K562 (cell line): ENCODE measurements around the gene TSSK2. TPM values are rescaled to one million over a fixed set of nuclear protein-coding genes. Genes with fewer than 3 reads are reported as not detected.

Source experiments
- ATAC-seq: fragments of 200-7000 bp; cut with Tn5 transposase; 3 replicates; pipeline ENCODE4 v1.9.1; 2020; ENCODE audit warnings: moderate library complexity
- BruUV-seq: library from RNA; stranded (reverse); fragments of 400-500 nt; replicated peaks from 2 replicates; lab custom pipeline; 2021; lab: Mats Ljungman, UMichigan
- CTCF ChIA-PET: fragments of 300-600 bp; formaldehyde crosslinking; extraction: SDS; loops from one replicate; lab custom pipeline; 2021; ENCODE audit warnings: low intra/inter-chr PET ratio; lab: Yijun Ruan, JAX
- POLR2A ChIA-PET: fragments of 300-600, 350-650 bp; sonication (Branson Sonifier 250); formaldehyde crosslinking; extraction: SDS; loops from one replicate; lab custom pipeline; 2021; ENCODE audit warnings: antibody characterized with exemption, inconsistent platforms; lab: Yijun Ruan, JAX
- DNase-seq, 4 experiments: peaks; one replicate each; pipeline versions ENCODE4 v3.0.0 to v3.0.0-alpha.2; 2011 to 2018; ENCODE audit warnings: low spot score in 3 of 4, mixed read lengths in 3 of 4; ENCODE audit errors: extremely low read depth in 1 of 4
- FAIRE-seq: peaks from 2 replicates; lab custom pipeline; 2011; peaks lifted over from hg19 to GRCh38; lab: Jason Lieb, UNC
- H2AFZ ChIP-seq: 2 replicates; pipeline ENCODE4 v1.6.0; 2011; ENCODE audit warnings: low read depth, low read length, control low read depth, inconsistent platforms
- H3K27ac ChIP-seq: fragments of 200-600 bp; 3 replicates; pipeline ENCODE4 v1.8.0; 2011; ENCODE audit warnings: low read depth, mild to moderate bottlenecking, control low read depth, inconsistent platforms, low read length, moderate library complexity, mixed read lengths; ENCODE audit errors: extremely low read depth
- H3K27me3 ChIP-seq, 2 experiments: fragments of 300-600 bp in 1 of 2; 2 replicates in 1 of 2; 3 replicates in 1 of 2; pipeline versions ENCODE4 v1.6.0 to v1.8.0; 2011; ENCODE audit warnings: inconsistent platforms in 2 of 2, low read length in 2 of 2, mild to moderate bottlenecking in 1 of 2, mixed read lengths in 1 of 2, moderate library complexity in 1 of 2; ENCODE audit not compliant: control insufficient read depth in 2 of 2, insufficient read depth in 2 of 2
- H3K36me3 ChIP-seq: fragments of 300-600 bp; 3 replicates; pipeline ENCODE4 v1.8.0; 2011; ENCODE audit warnings: mild to moderate bottlenecking, low read length, inconsistent platforms; ENCODE audit not compliant: control insufficient read depth, insufficient read depth
- H3K4me1 ChIP-seq, 2 experiments: fragments of 200-600 bp in 1 of 2; replicated peaks in 1 of 2; 2 replicates in 1 of 2; 3 replicates in 1 of 2; pipeline versions ENCODE4 v1.5.1 to v1.8.0; 2011; ENCODE audit warnings: inconsistent platforms in 2 of 2, low read length in 2 of 2, mild to moderate bottlenecking in 1 of 2, mixed read lengths in 1 of 2, moderate library complexity in 1 of 2; ENCODE audit not compliant: control insufficient read depth in 2 of 2, insufficient read depth in 2 of 2
- H3K4me2 ChIP-seq: 2 replicates; pipeline ENCODE4 v1.6.1; 2011; ENCODE audit warnings: low read length, control low read depth, inconsistent platforms, mixed read lengths; ENCODE audit not compliant: insufficient read depth
- H3K4me3 ChIP-seq: fragments of 200-600 bp; sonication (generic), shearing (Covaris generic); 2 replicates; pipeline ENCODE4 v1.5.1; 2016; ENCODE audit warnings: control low read depth, inconsistent platforms
- H3K79me2 ChIP-seq: fragments of 200-600 bp; 3 replicates; pipeline ENCODE4 v1.8.0; 2011; ENCODE audit warnings: low read length, inconsistent platforms; ENCODE audit not compliant: control insufficient read depth, insufficient read depth
- H3K9ac ChIP-seq, 2 experiments: 2 replicates each; pipeline versions ENCODE4 v1.6.0 to v1.6.1; 2011; ENCODE audit warnings: low read depth in 2 of 2, low read length in 2 of 2, control low read depth in 1 of 2, inconsistent platforms in 1 of 2, mild to moderate bottlenecking in 1 of 2, mixed read lengths in 1 of 2; ENCODE audit not compliant: insufficient read depth in 1 of 2
- H3K9me1 ChIP-seq: one replicate; pipeline ENCODE4 v1.6.0; 2011; ENCODE audit warnings: inconsistent platforms, mild to moderate bottlenecking, low read length, moderate library complexity; ENCODE audit not compliant: control insufficient read depth, insufficient read depth
- H3K9me3 ChIP-seq: replicated peaks from 2 replicates; pipeline ENCODE4 v1.5.1; 2011; ENCODE audit warnings: low read depth, low read length, inconsistent platforms; ENCODE audit not compliant: control insufficient read depth, insufficient read depth
- H4K20me1 ChIP-seq: replicated peaks from 2 replicates; pipeline ENCODE4 v1.6.1; 2011; ENCODE audit warnings: low read length, inconsistent platforms, mixed read lengths; ENCODE audit not compliant: control insufficient read depth, insufficient read depth
- ZFP91 ChIP-seq: sonication (generic); formaldehyde crosslinking; IDR thresholded peaks from 2 replicates; pipeline ENCODE4 v1.8.0; 2022; ENCODE audit warnings: mild to moderate bottlenecking, missing genetic modification reagents
- ZNF696 ChIP-seq: fragments of 250-450 bp; sonication (Bioruptor Pico); conservative IDR thresholded peaks from 2 replicates; pipeline ENCODE4 v1.4.0; 2020; ENCODE audit warnings: mild to moderate bottlenecking, moderate library complexity
- WGBS: fragments of 100-300 bp; shearing (Covaris generic); methylation state at CpG from one replicate; pipeline ENCODE4 v1.1.6; 2016; ENCODE audit warnings: low coverage, mixed read lengths; ENCODE audit not compliant: insufficient coverage; ENCODE audit errors: missing lambda C conversion rate; 5-methylcytosine and 5-hydroxymethylcytosine counted together
- in situ Hi-C: fragments of 300-500 bp; cut with MboI; formaldehyde crosslinking; loops from 4 replicates; pipeline ENCODE4 v1.15.0; 2018; ENCODE audit warnings: inconsistent platforms, mixed read lengths
- intact Hi-C: fragments of 100-400 bp; cut with micrococcal nuclease; formaldehyde crosslinking; loops from 2 replicates; pipeline ENCODE4 v1.14.2; 2022
- polyA plus RNA-seq, 8 experiments: library from polyadenylated mRNA; depleted of rRNA in 4 of 8; stranded (reverse) in 5 of 8; unstranded in 3 of 8; fragments of >200 nt; fragmentation: Nextera tagmentation in 2 of 8; fragmentation: Illumina TruSeq in 1 of 8; extraction: Ambion mirVana in 2 of 8; extraction: Trizol in 1 of 8; gene quantifications; 2 replicates each; pipeline versions ENCODE4 v1.2.1 to v1.2.3, GENCODE V29; 2011 to 2014; ENCODE audit warnings: inconsistent platforms in 1 of 8, missing spikeins in 1 of 8
- total RNA-seq, 7 experiments: library from RNA; depleted of rRNA in 6 of 7; stranded (reverse); fragments of >200 nt in 6 of 7; fragmentation: Illumina TruSeq in 2 of 7; extraction: Trizol in 2 of 7; gene quantifications; 2 replicates each; pipeline versions ENCODE4 v1.2.1 to v1.2.3, GENCODE V29; 2011 to 2021; ENCODE audit warnings: low replicate concordance in 1 of 7
- TF ChIP-seq, protein P1 (sequence below), 2 experiments: fragments of 450-650 bp in 1 of 2; sonication (generic) in 1 of 2; formaldehyde crosslinking in 1 of 2; IDR thresholded peaks in 1 of 2; conservative IDR thresholded peaks in 1 of 2; 2 replicates each; pipeline versions ENCODE4 v1.6.1 to v1.8.1; 2016 to 2023; ENCODE audit warnings: mild to moderate bottlenecking in 2 of 2, moderate library complexity in 2 of 2, inconsistent platforms in 1 of 2, missing genetic modification reagents in 1 of 2

The TSSK2 gene
- total and polyA plus RNA-seq, 9 of the 15 experiments (the other 6 are each of a cell fraction or from before 2014, with no cell fraction given), result 0.04 TPM; not detected in 8

GRCh38 chr22:19105456-19105855, 25.7 kb upstream of the TSSK2 start:
- BruUV-seq, result no TSS peak
- no peaks in the 10 kb centered on the region for H3K9me3 ChIP-seq
- H3K36me3 ChIP-seq, result peaks cover 42% of the 10 kb centered on the region
- H3K4me2 ChIP-seq, result no peak overlapping the region
- no peak for DNase-seq
- no peak for ATAC-seq
- POLR2A ChIA-PET, result interaction anchor here (0.6 to 6.0 kb wide), 2 partner anchors 13 to 1661 kb away, joined by 5 to 67 read pairs; partner anchors contain the start of gene DGCR2
- peaks cover 28 to 32% of the 10 kb centered on the region in 2 experiments for H3K4me1 ChIP-seq
- no peak overlapping the region for H3K27ac ChIP-seq
- no peak overlapping the region for H2AFZ ChIP-seq
- no peak for FAIRE-seq
- CTCF ChIA-PET, result interaction anchor here (0.6 to 0.7 kb wide), 2 partner anchors 40 to 524 kb away, joined by 3 read pairs; no protein-coding TSS in a partner anchor
- H3K79me2 ChIP-seq, result peaks cover 90% of the 10 kb centered on the region
- intact Hi-C loops (no loop called here), in situ Hi-C loops (no loop called here)
- WGBS, result 96% methylated on average over 8 of the region's 8 CpGs
- no peak for TF ChIP-seq ZNF696 (CRISPR knock-in tag)
- TF ChIP-seq ZFP91 (CRISPR knock-in tag), result 0 out of 2 replicates have a peak, but pooled peaks have one; percentile 4
- TF ChIP-seq, protein P1, sequence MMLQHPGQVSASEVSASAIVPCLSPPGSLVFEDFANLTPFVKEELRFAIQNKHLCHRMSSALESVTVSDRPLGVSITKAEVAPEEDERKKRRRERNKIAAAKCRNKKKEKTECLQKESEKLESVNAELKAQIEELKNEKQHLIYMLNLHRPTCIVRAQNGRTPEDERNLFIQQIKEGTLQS (IDR thresholded peaks at IDR 0.05), result no peak
- TF ChIP-seq, protein P1 (CRISPR knock-in tag; conservative IDR thresholded peaks at IDR 0.05), result 0 out of 2 replicates have a peak, but pooled peaks have one; percentile 3
- H3K4me3 ChIP-seq, result no peak overlapping the region
- H3K9ac ChIP-seq, result no peak overlapping the region
- H3K9me1 ChIP-seq, result peaks cover 4% of the 10 kb centered on the region
- H3K27me3 ChIP-seq, result no peaks in the 10 kb centered on the region
- peaks cover 36% of the 10 kb centered on the region for H4K20me1 ChIP-seq
